ENCODE results near the gene AATK. TPM values are rescaled to one million over a fixed set of nuclear protein-coding genes. Genes with fewer than 3 reads are reported as not detected.

Gene AATK
- total RNA-seq, 2 experiments from 2014 or later, result 0.25 to 0.82 TPM

DNA sequence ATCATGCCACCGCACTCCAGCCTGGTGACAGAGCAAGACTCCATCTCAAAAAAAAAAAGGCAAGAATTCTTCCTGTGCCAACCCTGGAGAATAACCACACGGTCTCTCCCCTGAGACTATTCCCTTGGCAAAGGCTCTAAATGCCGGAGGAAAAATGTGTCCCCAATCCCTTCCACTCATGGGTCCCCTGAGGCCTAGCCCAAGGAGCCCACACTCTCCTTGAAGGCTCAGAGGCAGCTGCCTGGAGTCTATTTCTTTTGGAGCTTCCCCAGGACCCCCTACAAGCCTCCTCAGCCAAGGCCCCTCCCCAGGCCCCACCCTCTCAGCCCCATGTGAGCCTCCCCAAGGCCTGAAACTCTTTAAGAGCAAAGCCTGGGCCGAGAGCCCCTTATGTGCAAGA is 40.1 kb upstream of the AATK start:
- POLR2A ChIA-PET, result no interaction called here

DNA sequence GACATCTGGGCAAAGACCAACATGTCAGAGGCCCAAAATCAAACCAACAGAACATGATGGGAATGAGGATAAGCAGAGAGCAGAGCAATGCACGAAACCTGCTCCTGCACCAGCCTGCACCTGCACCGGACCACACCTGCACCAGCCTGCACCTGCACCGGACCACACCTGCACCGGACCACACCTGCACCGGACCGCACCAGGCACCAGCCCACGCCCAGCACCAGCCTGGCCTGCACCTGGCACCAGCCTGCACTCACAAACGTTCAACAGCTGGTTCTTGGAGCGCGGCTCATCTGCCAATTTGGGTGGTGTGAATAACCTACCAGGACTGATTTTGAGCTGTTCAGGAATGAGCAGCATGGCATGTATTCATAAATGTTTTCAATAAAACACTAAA is 38.6 kb upstream of the AATK start:
- no peaks in the 10 kb centered on the region for H3K4me1 ChIP-seq (ENCODE audit: insufficient read depth, low read length)
- H3K4me3 ChIP-seq (ENCODE audit: low read length), result no peak overlapping the region
- H3K27me3 Mint-ChIP-seq, result no peaks in the 10 kb centered on the region
- intact Hi-C loops (cut with DNase I, micrococcal nuclease), result no loop called here
- H3K9me3 Mint-ChIP-seq, result no peaks in the 10 kb centered on the region
- ATAC-seq (ENCODE audit: poor library complexity) (no peak), DNase-seq (no peak)
- no peaks in the 10 kb centered on the region for H3K9me3 ChIP-seq (ENCODE audit: control insufficient read depth in 1 of 2, insufficient read depth in 1 of 2, low read length in 2 of 2)
- no peaks in the 10 kb centered on the region for H3K36me3 Mint-ChIP-seq (ENCODE audit: low read depth)
- peaks cover 2% of the 10 kb centered on the region for H3K36me3 ChIP-seq (ENCODE audit: insufficient read depth, low read length)
- H3K27me3 ChIP-seq (ENCODE audit: control insufficient read depth in 1 of 2, insufficient read depth in 2 of 2, low read length in 2 of 2), result no peaks in the 10 kb centered on the region
- POLR2A ChIA-PET, result no interaction called here
- no peak overlapping the region for H3K27ac ChIP-seq (ENCODE audit: low read depth in 1 of 2, low read length in 2 of 2)
- CTCF ChIA-PET, result no interaction called here
- H3K27ac Mint-ChIP-seq, result no peak overlapping the region
- no peaks in the 10 kb centered on the region for H3K4me1 Mint-ChIP-seq (ENCODE audit: low read depth)
- TF ChIP-seq, protein P1, sequence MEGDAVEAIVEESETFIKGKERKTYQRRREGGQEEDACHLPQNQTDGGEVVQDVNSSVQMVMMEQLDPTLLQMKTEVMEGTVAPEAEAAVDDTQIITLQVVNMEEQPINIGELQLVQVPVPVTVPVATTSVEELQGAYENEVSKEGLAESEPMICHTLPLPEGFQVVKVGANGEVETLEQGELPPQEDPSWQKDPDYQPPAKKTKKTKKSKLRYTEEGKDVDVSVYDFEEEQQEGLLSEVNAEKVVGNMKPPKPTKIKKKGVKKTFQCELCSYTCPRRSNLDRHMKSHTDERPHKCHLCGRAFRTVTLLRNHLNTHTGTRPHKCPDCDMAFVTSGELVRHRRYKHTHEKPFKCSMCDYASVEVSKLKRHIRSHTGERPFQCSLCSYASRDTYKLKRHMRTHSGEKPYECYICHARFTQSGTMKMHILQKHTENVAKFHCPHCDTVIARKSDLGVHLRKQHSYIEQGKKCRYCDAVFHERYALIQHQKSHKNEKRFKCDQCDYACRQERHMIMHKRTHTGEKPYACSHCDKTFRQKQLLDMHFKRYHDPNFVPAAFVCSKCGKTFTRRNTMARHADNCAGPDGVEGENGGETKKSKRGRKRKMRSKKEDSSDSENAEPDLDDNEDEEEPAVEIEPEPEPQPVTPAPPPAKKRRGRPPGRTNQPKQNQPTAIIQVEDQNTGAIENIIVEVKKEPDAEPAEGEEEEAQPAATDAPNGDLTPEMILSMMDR (IDR thresholded peaks at IDR 0.05), result no peak
- no peak overlapping the region for H3K4me3 Mint-ChIP-seq

More for the DNA sequence above, 40.1 kb upstream of the AATK start:
- H3K4me1 ChIP-seq (ENCODE audit: insufficient read depth, low read length), result no peaks in the 10 kb centered on the region
- Mint-ChIP-seq H3K27me3 (no peaks in the 10 kb centered on the region), H3K27ac (no peak overlapping the region), H3K9me3 (no peaks in the 10 kb centered on the region), H3K4me3 (no peak overlapping the region), H3K4me1 (ENCODE audit: low read depth) (no peaks in the 10 kb centered on the region), H3K36me3 (ENCODE audit: low read depth) (no peaks in the 10 kb centered on the region)
- ATAC-seq (ENCODE audit: poor library complexity) (no peak), DNase-seq (no peak)
- intact Hi-C loops (cut with DNase I, micrococcal nuclease), result no loop called here
- no peak overlapping the region for H3K27ac ChIP-seq (ENCODE audit: low read depth in 1 of 2, low read length in 2 of 2)
- CTCF ChIA-PET, result no interaction called here
- TF ChIP-seq, protein P1 (IDR thresholded peaks at IDR 0.05), result no peak
- peaks cover 2% of the 10 kb centered on the region for H3K36me3 ChIP-seq (ENCODE audit: insufficient read depth, low read length)
- H3K4me3 ChIP-seq (ENCODE audit: low read length), result no peak overlapping the region
- H3K27me3 ChIP-seq (ENCODE audit: control insufficient read depth in 1 of 2, insufficient read depth in 2 of 2, low read length in 2 of 2), result no peaks in the 10 kb centered on the region
- no peaks in the 10 kb centered on the region for H3K9me3 ChIP-seq (ENCODE audit: control insufficient read depth in 1 of 2, insufficient read depth in 1 of 2, low read length in 2 of 2)

DNA sequence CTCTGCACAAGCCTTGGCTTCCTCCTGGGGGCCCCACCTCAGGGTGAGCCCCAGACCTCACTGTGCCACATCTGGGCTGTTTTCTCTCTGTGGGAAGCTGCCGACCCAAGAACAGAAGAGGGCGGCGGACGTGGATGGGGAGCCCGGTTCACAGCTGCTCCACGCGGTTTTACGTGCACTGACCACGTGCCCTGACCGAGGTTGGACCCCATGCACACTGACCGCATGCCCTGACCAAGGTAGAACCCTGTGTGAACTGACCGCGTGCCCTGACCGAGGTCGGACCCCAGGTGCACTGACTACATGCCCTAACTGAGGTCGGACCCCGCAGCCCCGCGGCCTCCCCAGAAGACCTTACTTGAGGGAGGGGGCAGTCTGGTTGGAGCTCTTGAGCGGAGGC is 37.1 kb upstream of the AATK start:
- ATAC-seq (ENCODE audit: poor library complexity) (no peak), DNase-seq (no peak)
- Mint-ChIP-seq H3K36me3 (ENCODE audit: low read depth) (no peaks in the 10 kb centered on the region), H3K27me3 (no peaks in the 10 kb centered on the region), H3K9me3 (no peaks in the 10 kb centered on the region), H3K4me1 (ENCODE audit: low read depth) (no peaks in the 10 kb centered on the region), H3K4me3 (no peak overlapping the region), H3K27ac (no peak overlapping the region)
- Histone ChIP-seq H3K4me1 (ENCODE audit: insufficient read depth, low read length) (no peaks in the 10 kb centered on the region), H3K9me3 (ENCODE audit: control insufficient read depth in 1 of 2, insufficient read depth in 1 of 2, low read length in 2 of 2) (no peaks in the 10 kb centered on the region), H3K27me3 (ENCODE audit: control insufficient read depth in 1 of 2, insufficient read depth in 2 of 2, low read length in 2 of 2) (no peaks in the 10 kb centered on the region), H3K36me3 (ENCODE audit: insufficient read depth, low read length) (peaks cover 2% of the 10 kb centered on the region), H3K4me3 (ENCODE audit: low read length) (no peak overlapping the region), H3K27ac (ENCODE audit: low read depth in 1 of 2, low read length in 2 of 2) (no peak overlapping the region)
- intact Hi-C loops (cut with DNase I, micrococcal nuclease), result no loop called here
- POLR2A ChIA-PET, result no interaction called here
- CTCF ChIA-PET, result no interaction called here
- TF ChIP-seq, protein P1 (IDR thresholded peaks at IDR 0.05), result no peak
